Measurements from ENCODE around the gene SEMA3B.

DNA sequence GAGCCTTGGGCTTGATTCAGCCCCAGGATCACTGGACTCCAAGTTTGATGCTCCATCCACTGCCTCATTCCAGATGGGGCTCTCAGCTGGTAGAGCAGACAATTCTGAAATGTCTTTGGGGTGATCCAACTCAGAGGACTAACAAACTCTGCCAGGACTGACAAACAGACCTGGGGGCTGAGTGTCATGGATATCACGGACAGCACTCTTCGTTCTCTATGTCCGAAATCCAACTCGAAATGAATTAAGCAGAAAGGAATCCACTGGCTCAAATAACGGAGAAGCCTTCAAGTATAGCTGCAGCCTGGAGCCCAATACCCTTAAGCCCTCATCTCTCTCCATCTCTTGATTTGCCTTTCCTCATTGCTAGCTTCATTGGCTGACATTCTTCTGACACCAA is 49.7 kb upstream of the SEMA3B start:
- TF ChIP-seq POLR2AphosphoS5 (IDR thresholded peaks at IDR 0.05): no peak
- TF ChIP-seq CTCF (IDR thresholded peaks at IDR 0.05): no peak
- no peak for TF ChIP-seq POLR2A (IDR thresholded peaks at IDR 0.05)

Measured in breast epithelium (tissue), 3 donors.